BJ (cell line): Measurements from ENCODE around the gene UBE2A. TPM values are rescaled to one million over a fixed set of nuclear protein-coding genes. Genes with fewer than 3 reads are reported as not detected.

Experiments
- CTCF ChIA-PET: fragments of 350-600 bp; formaldehyde crosslinking; extraction: SDS; loops from one replicate; lab custom pipeline; 2021; ENCODE audit warnings: antibody characterized with exemption, inconsistent platforms; lab: Yijun Ruan, JAX
- POLR2A ChIA-PET: fragments of 300-600 bp; sonication (Branson Sonifier 250); formaldehyde crosslinking; extraction: SDS; loops from one replicate; lab custom pipeline; 2021; ENCODE audit warnings: antibody characterized with exemption; lab: Charles Lee
- DNase-seq: peaks from one replicate; pipeline ENCODE4 v3.0.0-alpha.2; 2011; ENCODE audit warnings: low read depth
- H3K27me3 ChIP-seq: 2 replicates; pipeline ENCODE4 v1.6.0; 2011; ENCODE audit warnings: low read length; ENCODE audit not compliant: control insufficient read depth, insufficient read depth
- H3K36me3 ChIP-seq: 2 replicates; pipeline ENCODE4 v1.5.1; 2011; ENCODE audit warnings: low read length; ENCODE audit not compliant: control insufficient read depth, insufficient read depth
- H3K4me3 ChIP-seq: 2 replicates; pipeline ENCODE4 v1.5.1; 2011; ENCODE audit warnings: low read depth, mild to moderate bottlenecking, control low read depth, low read length
- CTCF ChIP-seq: IDR thresholded peaks from 2 replicates; pipeline ENCODE4 v1.5.1; 2011; ENCODE audit warnings: low read depth, mild to moderate bottlenecking, control low read depth, inconsistent platforms, low read length, moderate library complexity; ENCODE audit not compliant: insufficient read depth
- polyA plus RNA-seq: library from polyadenylated mRNA; depleted of rRNA; stranded (reverse); fragments of >200 nt; gene quantifications from 2 replicates; pipeline ENCODE4 v1.2.3, GENCODE V29; 2011; rRNA removed

The UBE2A gene
- polyA plus RNA-seq, 1 experiment, result 44.8 TPM

DNA sequence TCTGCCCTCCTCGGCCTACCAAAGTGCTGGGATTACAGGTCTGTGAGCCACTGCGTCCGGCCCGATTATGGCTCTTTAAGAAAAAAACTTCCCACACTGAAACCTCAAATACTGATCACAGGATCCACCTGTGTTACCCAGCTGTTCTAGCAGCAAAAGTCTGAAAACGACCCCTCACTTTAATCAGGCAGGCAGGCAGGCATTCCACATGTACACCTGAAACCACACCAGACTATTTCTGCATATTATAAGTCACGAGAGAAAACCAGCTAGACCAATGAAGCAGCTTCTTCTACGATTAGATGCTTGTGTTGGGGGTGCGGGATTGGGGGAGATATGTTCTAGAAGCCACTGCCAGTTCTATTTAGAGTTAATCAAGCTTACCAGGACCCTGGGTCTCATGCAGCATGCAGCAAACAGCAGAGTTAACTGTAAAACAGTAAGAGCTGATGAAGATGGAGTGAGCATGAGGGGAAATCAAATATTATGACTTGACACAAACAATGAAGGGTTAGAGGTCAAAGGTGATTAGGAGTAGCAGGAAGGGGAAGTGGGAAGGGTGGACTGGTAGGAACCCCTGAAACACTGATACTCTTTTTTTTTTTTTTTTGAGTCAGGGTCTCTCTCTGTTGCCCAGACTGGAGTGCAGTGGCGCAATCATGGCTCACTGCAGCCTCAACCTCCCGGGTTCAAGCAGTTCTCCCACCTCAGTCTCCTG is 50.7 kb downstream of the UBE2A start:
- CTCF ChIA-PET, result interaction anchor here (1.2 kb wide), 1 partner anchor 107 kb away, joined by 4 read pairs; no protein-coding TSS in a partner anchor
- Histone ChIP-seq H3K4me3 (no peak overlapping the region), H3K36me3 (no peaks in the 10 kb centered on the region), H3K27me3 (no peaks in the 10 kb centered on the region)
- TF ChIP-seq CTCF, result no peak
- POLR2A ChIA-PET, result interaction anchor here (0.7 kb wide), 1 partner anchor 1084 kb away, joined by 3 read pairs; no protein-coding TSS in a partner anchor
- DNase-seq, result no peak

GRCh38 chrX:119625843-119626242 is 51.5 kb downstream of the UBE2A start:
- TF ChIP-seq CTCF, result no peak
- Histone ChIP-seq H3K4me3 (no peak overlapping the region), H3K27me3 (no peaks in the 10 kb centered on the region), H3K36me3 (no peaks in the 10 kb centered on the region)
- CTCF ChIA-PET, result interaction anchor here (1.2 kb wide), 1 partner anchor 106 kb away, joined by 4 read pairs; no protein-coding TSS in a partner anchor
- DNase-seq, result no peak
- POLR2A ChIA-PET, result no interaction called here

Other genes starting within 250 kb of the UBE2A start
- 13.5 and 13.6 TPM in 2 replicates for gene SLC25A43, start 175.2 kb upstream of the UBE2A start, polyA plus RNA-seq
- gene SLC25A5, start 106.1 kb upstream of the UBE2A start, polyA plus RNA-seq, result 218 and 292 TPM in 2 replicates
- gene STEEP1, start 9.2 kb upstream of the UBE2A start, polyA plus RNA-seq, result 15.8 and 20.5 TPM in 2 replicates
- gene NKRF, start 31.9 kb downstream of the UBE2A start, polyA plus RNA-seq, result 2.2 and 3.5 TPM in 2 replicates
- gene SEPTIN6, start 118.6 kb downstream of the UBE2A start, polyA plus RNA-seq, result 35.5 and 40.0 TPM in 2 replicates
- gene SOWAHD, start 184.0 kb downstream of the UBE2A start, polyA plus RNA-seq, result 0.39 and 0.60 TPM in 2 replicates
- 935 and 2,139 TPM in 2 replicates for gene RPL39, start 217.1 kb downstream of the UBE2A start, polyA plus RNA-seq